IMR-90 (cell line): ENCODE data around the gene ADAMTS5. TPM values are rescaled to one million over a fixed set of nuclear protein-coding genes. Genes with fewer than 3 reads are reported as not detected.

ENCODE experiments used
- ATAC-seq: fragments of 200-7000 bp; cut with Tn5 transposase; 2 replicates; pipeline ENCODE4 v1.9.1; 2020; ENCODE audit warnings: low read depth, mild to moderate bottlenecking, moderate library complexity
- BruUV-seq: library from RNA; stranded (reverse); fragments of 400-500 nt; replicated peaks from 2 replicates; lab custom pipeline; 2021; lab: Mats Ljungman, UMichigan
- CTCF ChIA-PET: fragments of 300-600 bp; formaldehyde crosslinking; extraction: SDS; loops from one replicate; lab custom pipeline; 2021; ENCODE audit warnings: antibody characterized with exemption; lab: Yijun Ruan, JAX
- POLR2A ChIA-PET: fragments of 300-600 bp; sonication (Branson Sonifier 250); formaldehyde crosslinking; loops from one replicate; lab custom pipeline; 2022; ENCODE audit warnings: antibody characterized with exemption; ENCODE audit not compliant: unreplicated experiment; lab: Charles Lee
- DNase-seq: peaks from one replicate; pipeline ENCODE4 v3.0.0; 2013
- H2AFZ ChIP-seq: replicated peaks from 2 replicates; pipeline ENCODE3; 2013; ENCODE audit warnings: low read length, mild to moderate bottlenecking; ENCODE audit not compliant: poor library complexity
- H2AK5ac ChIP-seq: 2 replicates; pipeline ENCODE4 v1.6.1; 2013; ENCODE audit warnings: low read depth, low read length, inconsistent platforms
- H2AK9ac ChIP-seq: replicated peaks from 2 replicates; pipeline ENCODE3; 2013; ENCODE audit warnings: mild to moderate bottlenecking, low read depth, low read length, moderate library complexity; ENCODE audit not compliant: poor library complexity
- H2BK120ac ChIP-seq: 2 replicates; pipeline ENCODE4 v1.6.1; 2013; ENCODE audit warnings: low read depth, low read length, inconsistent platforms
- H2BK15ac ChIP-seq: 3 replicates; pipeline ENCODE4 v1.6.1; 2013; ENCODE audit warnings: low read depth, low read length, inconsistent platforms
- H2BK20ac ChIP-seq: 2 replicates; pipeline ENCODE4 v1.6.1; 2013; ENCODE audit warnings: low read depth, mild to moderate bottlenecking, inconsistent platforms, low read length, moderate library complexity
- H2BK5ac ChIP-seq: 2 replicates; pipeline ENCODE4 v1.6.1; 2013; ENCODE audit warnings: mild to moderate bottlenecking, low read depth, low read length, inconsistent platforms; ENCODE audit not compliant: poor library complexity, severe bottlenecking
- H3K14ac ChIP-seq: replicated peaks from 2 replicates; pipeline ENCODE4 v1.6.1; 2013; ENCODE audit warnings: low read depth, low read length, inconsistent platforms
- H3K18ac ChIP-seq: 2 replicates; pipeline ENCODE4 v1.6.1; 2013; ENCODE audit warnings: low read depth, low read length, control low read depth
- H3K23ac ChIP-seq: 2 replicates; pipeline ENCODE4 v1.6.1; 2013; ENCODE audit warnings: low read depth, low read length, inconsistent platforms
- H3K27ac ChIP-seq: 2 replicates; pipeline ENCODE4 v1.5.1; 2013; ENCODE audit warnings: mild to moderate bottlenecking, control low read depth, low read length; ENCODE audit not compliant: insufficient read depth
- H3K27me3 ChIP-seq: 2 replicates; pipeline ENCODE4 v1.6.1; 2013; ENCODE audit warnings: low read length; ENCODE audit not compliant: control insufficient read depth, insufficient read depth
- H3K36me3 ChIP-seq: 2 replicates; pipeline ENCODE4 v1.6.1; 2013; ENCODE audit warnings: low read length, mixed read lengths; ENCODE audit not compliant: control insufficient read depth, insufficient read depth
- H3K4ac ChIP-seq: 2 replicates; pipeline ENCODE4 v1.6.1; 2013; ENCODE audit warnings: low read depth, low read length, inconsistent platforms
- H3K4me1 ChIP-seq: 2 replicates; pipeline ENCODE4 v1.6.1; 2013; ENCODE audit warnings: low read length, mixed read lengths; ENCODE audit not compliant: control insufficient read depth, insufficient read depth
- H3K4me2 ChIP-seq: 2 replicates; pipeline ENCODE4 v1.6.1; 2013; ENCODE audit warnings: low read depth, mild to moderate bottlenecking, control low read depth, low read length, moderate library complexity
- H3K4me3 ChIP-seq: 2 replicates; pipeline ENCODE4 v1.5.1; 2013; ENCODE audit warnings: low read depth, mild to moderate bottlenecking, control low read depth, low read length, moderate library complexity; ENCODE audit not compliant: insufficient read depth
- H3K56ac ChIP-seq: 2 replicates; pipeline ENCODE4 v1.6.1; 2013; ENCODE audit warnings: low read length, inconsistent platforms; ENCODE audit not compliant: insufficient read depth; ENCODE audit errors: extremely low read depth
- H3K79me1 ChIP-seq, 2 experiments: 2 replicates each; pipeline ENCODE4 v1.6.1; 2013; ENCODE audit warnings: low read length in 2 of 2, inconsistent platforms in 1 of 2, low read depth in 1 of 2
- H3K9ac ChIP-seq: 2 replicates; pipeline ENCODE4 v1.6.1; 2013; ENCODE audit warnings: low read depth, low read length, control low read depth
- H3K9me1 ChIP-seq: 2 replicates; pipeline ENCODE4 v1.6.1; 2013; ENCODE audit warnings: low read length, inconsistent platforms; ENCODE audit not compliant: insufficient read depth
- H3K9me3 ChIP-seq: 2 replicates; pipeline ENCODE4 v1.6.1; 2013; ENCODE audit warnings: low read length; ENCODE audit not compliant: control insufficient read depth, insufficient read depth
- H4K20me1 ChIP-seq: 2 replicates; pipeline ENCODE4 v1.6.1; 2013; ENCODE audit warnings: low read length, inconsistent platforms; ENCODE audit not compliant: insufficient read depth
- H4K5ac ChIP-seq: 2 replicates; pipeline ENCODE4 v1.6.1; 2013; ENCODE audit warnings: mild to moderate bottlenecking, low read depth, low read length, control low read depth
- H4K8ac ChIP-seq, 2 experiments: 2 replicates each; pipeline ENCODE4 v1.6.1; 2013; ENCODE audit warnings: low read depth in 2 of 2, low read length in 2 of 2, control low read depth in 1 of 2, inconsistent platforms in 1 of 2
- H4K91ac ChIP-seq: 2 replicates; pipeline ENCODE4 v1.6.1; 2013; ENCODE audit warnings: low read depth, low read length, inconsistent platforms; ENCODE audit not compliant: insufficient read depth
- BHLHE40 ChIP-seq: fragments of 150-350 bp; IDR thresholded peaks from 2 replicates; pipeline ENCODE4 v1.6.1; 2016; ENCODE audit warnings: mild to moderate bottlenecking, low read depth, low read length
- CEBPB ChIP-seq: IDR thresholded peaks from 2 replicates; pipeline ENCODE4 v1.6.1; 2012; ENCODE audit warnings: low read depth, low read length, improper control_type of control experiment
- CHD1 ChIP-seq: IDR thresholded peaks from 2 replicates; pipeline ENCODE4 v1.6.1; 2012; ENCODE audit warnings: low read depth, low read length, improper control_type of control experiment
- FOS ChIP-seq: fragments of 150-350 bp; IDR thresholded peaks from 2 replicates; pipeline ENCODE4 v1.6.1; 2016; ENCODE audit warnings: low read depth, low read length
- MAFK ChIP-seq: IDR thresholded peaks from 2 replicates; pipeline ENCODE4 v1.6.1; 2012; ENCODE audit warnings: low read depth, low read length, improper control_type of control experiment
- MAZ ChIP-seq: IDR thresholded peaks from 2 replicates; pipeline ENCODE4 v1.6.1; 2012; ENCODE audit warnings: low read depth, mild to moderate bottlenecking, low read length, improper control_type of control experiment, moderate library complexity, borderline replicate concordance
- MXI1 ChIP-seq: IDR thresholded peaks from 2 replicates; pipeline ENCODE4 v1.6.1; 2012; ENCODE audit warnings: low read depth, mild to moderate bottlenecking, low read length, moderate library complexity, borderline replicate concordance
- NFE2L2 ChIP-seq: fragments of 150-350 bp; IDR thresholded peaks from 2 replicates; pipeline ENCODE4 v1.6.1; 2016; ENCODE audit warnings: low read depth, mild to moderate bottlenecking, low read length
- POLR2A ChIP-seq: IDR thresholded peaks from 2 replicates; pipeline ENCODE4 v1.6.1; 2012; ENCODE audit warnings: mild to moderate bottlenecking, low read depth, low read length
- RAD21 ChIP-seq: IDR thresholded peaks from 2 replicates; pipeline ENCODE4 v1.6.1; 2012; ENCODE audit warnings: low read length, improper control_type of control experiment
- RCOR1 ChIP-seq: IDR thresholded peaks from 2 replicates; pipeline ENCODE4 v1.6.1; 2012; ENCODE audit warnings: mild to moderate bottlenecking, low read length, improper control_type of control experiment; ENCODE audit not compliant: insufficient replicate concordance
- RFX5 ChIP-seq: IDR thresholded peaks from 2 replicates; pipeline ENCODE4 v1.8.0; 2012; ENCODE audit warnings: low read depth, mild to moderate bottlenecking, low read length, moderate library complexity
- WGBS, 2 experiments: methylation state at CpG; one replicate each; pipeline versions ENCODE4 v1.1.5 to v1.1.7; 2013; ENCODE audit warnings: missing lambda C conversion rate in 2 of 2; ENCODE audit not compliant: insufficient read length in 1 of 2; ENCODE audit errors: extremely low coverage in 2 of 2; 5-methylcytosine and 5-hydroxymethylcytosine counted together
- dilution Hi-C: fragments of 300-500 bp; cut with HindIII; formaldehyde crosslinking; loops from one replicate; pipeline ENCODE4 v1.14.3; 2018; ENCODE audit warnings: low sequenced_read_pairs; ENCODE audit not compliant: unreplicated experiment
- in situ Hi-C: fragments of 300-500 bp; cut with MboI; formaldehyde crosslinking; loops from 3 replicates; pipeline ENCODE4 v1.14.3; 2019; ENCODE audit warnings: low sequenced_read_pairs, inconsistent platforms, mixed read lengths
- intact Hi-C: fragments of 100-400 bp; cut with micrococcal nuclease; formaldehyde crosslinking; loops from 2 replicates; pipeline ENCODE4 v1.10.0; 2022
- polyA plus RNA-seq, 3 experiments: library from polyadenylated mRNA; depleted of rRNA; stranded (reverse); fragments of >200 nt; gene quantifications; 2 replicates each; pipeline ENCODE4 v1.2.3, GENCODE V29; 2012; ENCODE audit warnings: low replicate concordance in 1 of 3
- total RNA-seq: library from RNA; depleted of rRNA; stranded (reverse); fragments of >200 nt; gene quantifications from 2 replicates; pipeline ENCODE4 v1.2.3, GENCODE V29; 2012
- TF ChIP-seq, protein P1 (sequence below): fragments of 150-350 bp; IDR thresholded peaks from 2 replicates; pipeline ENCODE4 v1.6.1; 2016; ENCODE audit warnings: low read depth, mild to moderate bottlenecking, low read length, moderate library complexity, borderline replicate concordance
- TF ChIP-seq, protein P2 (sequence below): fragments of 150-350 bp; IDR thresholded peaks from 2 replicates; pipeline ENCODE4 v1.6.1; 2017; ENCODE audit warnings: mild to moderate bottlenecking, antibody characterized with exemption, low read length, low read depth
- TF ChIP-seq, protein P3 (sequence below): conservative IDR thresholded peaks from 2 replicates; pipeline ENCODE4 v1.5.1; 2012; ENCODE audit warnings: mild to moderate bottlenecking, low read depth, low read length, improper control_type of control experiment

The ADAMTS5 gene
- total and polyA plus RNA-seq, 2 of the 4 experiments (the other 2 are of a cell fraction), result 0.54 to 0.58 TPM

DNA sequence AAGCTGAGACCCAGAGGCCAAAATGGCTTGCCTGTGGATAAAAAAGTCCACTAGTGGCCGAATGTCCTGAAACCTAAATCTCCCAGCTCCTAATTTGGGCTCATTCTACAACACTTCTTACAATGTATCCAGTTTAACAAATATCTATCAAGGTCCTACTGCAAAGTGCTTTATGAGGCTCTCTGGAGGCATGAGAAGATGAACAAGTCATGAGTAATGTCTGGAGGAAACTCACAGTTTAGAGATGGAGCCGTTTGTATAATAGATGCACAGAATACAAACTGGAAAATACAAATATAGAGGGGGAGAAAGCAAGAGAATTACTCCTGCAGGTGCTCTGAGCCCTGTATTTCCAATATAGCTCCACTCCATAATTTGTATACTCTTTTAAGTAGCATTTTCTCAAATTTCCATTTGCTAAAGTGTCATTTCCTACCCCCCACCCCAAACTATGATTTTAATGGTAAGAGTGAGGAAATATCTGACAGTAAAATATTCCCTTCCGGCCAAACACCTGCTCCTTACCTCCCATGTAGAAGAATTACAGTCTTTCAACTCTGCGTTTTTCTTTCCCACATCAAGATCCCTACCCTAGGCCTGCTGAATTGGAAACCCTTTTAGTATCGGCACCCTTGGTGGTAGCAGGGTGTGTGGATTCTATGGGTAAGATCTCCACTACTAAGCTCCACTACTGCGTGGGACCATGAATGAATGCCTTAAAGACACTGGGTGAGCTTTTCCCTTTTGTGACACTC is 3.3 kb upstream of the ADAMTS5 start:
- no TSS peak for BruUV-seq
- Histone ChIP-seq H4K5ac (no peak overlapping the region), H2BK120ac (no peak overlapping the region), H3K27me3 (no peaks in the 10 kb centered on the region), H3K56ac (no peak overlapping the region; the same call in 1 of the 2 replicates), H3K4me2 (no peak overlapping the region), H3K79me1 (peaks cover 2 to 3% of the 10 kb centered on the region in 2 experiments; a peak in 2 of 4 replicates), H3K4me3 (no peak overlapping the region), H3K9me3 (no peaks in the 10 kb centered on the region), H2BK15ac (0 out of 3 replicates have a peak overlapping the region, but pooled peaks have one; percentile 65), H4K8ac (no peak overlapping the region), H2BK20ac (no peak overlapping the region), H3K27ac (no peak overlapping the region), H2AFZ (no peak overlapping the region), H3K36me3 (no peaks in the 10 kb centered on the region), H3K23ac (no peak overlapping the region), H2AK5ac (peak overlapping the region; percentile 51; the same call in 1 of the 2 replicates), H3K4me1 (no peaks in the 10 kb centered on the region), H3K18ac (no peak overlapping the region), H3K9ac (no peak overlapping the region), H3K4ac (no peak overlapping the region; the same call in 1 of the 2 replicates), H2AK9ac (no peak overlapping the region), H4K91ac (no peak overlapping the region), H3K14ac (no peak overlapping the region), H4K20me1 (no peaks in the 10 kb centered on the region), H2BK5ac (no peak overlapping the region), H3K9me1 (no peaks in the 10 kb centered on the region)
- CTCF ChIA-PET, result interaction anchor here (0.7 kb wide), 1 partner anchor 23 kb away, joined by 3 read pairs; no protein-coding TSS in a partner anchor
- POLR2A ChIA-PET, result no interaction called here
- peak; percentile 22 for DNase-seq
- in situ Hi-C loops, result no loop called here
- ATAC-seq, result no peak
- intact Hi-C loops, result loop anchor here (5.0 to 10.0 kb wide), 6 partner anchors 88 to 1775 kb away; no protein-coding TSS in a partner anchor
- no CpG with 5 or more reads among the region's 6 CpGs for WGBS, 2 experiments
- dilution Hi-C loops, result no loop called here
- TF ChIP-seq RCOR1 (no peak), MAZ (no peak), MAFK (no peak), BHLHE40 (no peak), POLR2A (no peak), FOS (no peak), NFE2L2 (no peak), RFX5 (no peak), RAD21 (no peak), CHD1 (no peak), MXI1 (no peak), CEBPB (no peak)
- TF ChIP-seq, protein P1, sequence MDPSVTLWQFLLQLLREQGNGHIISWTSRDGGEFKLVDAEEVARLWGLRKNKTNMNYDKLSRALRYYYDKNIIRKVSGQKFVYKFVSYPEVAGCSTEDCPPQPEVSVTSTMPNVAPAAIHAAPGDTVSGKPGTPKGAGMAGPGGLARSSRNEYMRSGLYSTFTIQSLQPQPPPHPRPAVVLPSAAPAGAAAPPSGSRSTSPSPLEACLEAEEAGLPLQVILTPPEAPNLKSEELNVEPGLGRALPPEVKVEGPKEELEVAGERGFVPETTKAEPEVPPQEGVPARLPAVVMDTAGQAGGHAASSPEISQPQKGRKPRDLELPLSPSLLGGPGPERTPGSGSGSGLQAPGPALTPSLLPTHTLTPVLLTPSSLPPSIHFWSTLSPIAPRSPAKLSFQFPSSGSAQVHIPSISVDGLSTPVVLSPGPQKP, result no peak
- TF ChIP-seq, protein P2, sequence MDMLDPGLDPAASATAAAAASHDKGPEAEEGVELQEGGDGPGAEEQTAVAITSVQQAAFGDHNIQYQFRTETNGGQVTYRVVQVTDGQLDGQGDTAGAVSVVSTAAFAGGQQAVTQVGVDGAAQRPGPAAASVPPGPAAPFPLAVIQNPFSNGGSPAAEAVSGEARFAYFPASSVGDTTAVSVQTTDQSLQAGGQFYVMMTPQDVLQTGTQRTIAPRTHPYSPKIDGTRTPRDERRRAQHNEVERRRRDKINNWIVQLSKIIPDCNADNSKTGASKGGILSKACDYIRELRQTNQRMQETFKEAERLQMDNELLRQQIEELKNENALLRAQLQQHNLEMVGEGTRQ, result no peak
- TF ChIP-seq, protein P3, sequence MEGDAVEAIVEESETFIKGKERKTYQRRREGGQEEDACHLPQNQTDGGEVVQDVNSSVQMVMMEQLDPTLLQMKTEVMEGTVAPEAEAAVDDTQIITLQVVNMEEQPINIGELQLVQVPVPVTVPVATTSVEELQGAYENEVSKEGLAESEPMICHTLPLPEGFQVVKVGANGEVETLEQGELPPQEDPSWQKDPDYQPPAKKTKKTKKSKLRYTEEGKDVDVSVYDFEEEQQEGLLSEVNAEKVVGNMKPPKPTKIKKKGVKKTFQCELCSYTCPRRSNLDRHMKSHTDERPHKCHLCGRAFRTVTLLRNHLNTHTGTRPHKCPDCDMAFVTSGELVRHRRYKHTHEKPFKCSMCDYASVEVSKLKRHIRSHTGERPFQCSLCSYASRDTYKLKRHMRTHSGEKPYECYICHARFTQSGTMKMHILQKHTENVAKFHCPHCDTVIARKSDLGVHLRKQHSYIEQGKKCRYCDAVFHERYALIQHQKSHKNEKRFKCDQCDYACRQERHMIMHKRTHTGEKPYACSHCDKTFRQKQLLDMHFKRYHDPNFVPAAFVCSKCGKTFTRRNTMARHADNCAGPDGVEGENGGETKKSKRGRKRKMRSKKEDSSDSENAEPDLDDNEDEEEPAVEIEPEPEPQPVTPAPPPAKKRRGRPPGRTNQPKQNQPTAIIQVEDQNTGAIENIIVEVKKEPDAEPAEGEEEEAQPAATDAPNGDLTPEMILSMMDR, result no peak
